Measurements from ENCODE around the gene CDK13.

CDK13 gene

GRCh38 chr7:39926111-39926510 is 23.9 kb upstream of the CDK13 start:
- TF ChIP-seq CTCF (IDR thresholded peaks at IDR 0.05; ENCODE audit: low read depth, low read length), result no peak
- H3K4me3 ChIP-seq (replicated peaks in 1 of 2; ENCODE audit: low read depth in 2 of 2, low read length in 2 of 2), result no peak overlapping the region
- DNase-seq (ENCODE audit: low read depth in 2 of 2), result no peak

GRCh38 chr7:39927018-39927417 is 23.0 kb upstream of the CDK13 start:
- H3K4me3 ChIP-seq (replicated peaks in 1 of 2; ENCODE audit: low read depth in 2 of 2, low read length in 2 of 2), result no peak overlapping the region
- DNase-seq (ENCODE audit: low read depth in 2 of 2), result no peak
- no peak for TF ChIP-seq CTCF (IDR thresholded peaks at IDR 0.05; ENCODE audit: low read depth, low read length)

GRCh38 chr7:39934132-39934531 is 15.9 kb upstream of the CDK13 start:
- TF ChIP-seq CTCF (IDR thresholded peaks at IDR 0.05; ENCODE audit: low read depth, low read length), result no peak
- H3K4me3 ChIP-seq (replicated peaks in 1 of 2; ENCODE audit: low read depth in 2 of 2, low read length in 2 of 2), result no peak overlapping the region

GRCh38 chr7:39936761-39937160 is 13.3 kb upstream of the CDK13 start:
- DNase-seq (ENCODE audit: low read depth in 2 of 2), result no peak
- TF ChIP-seq CTCF (IDR thresholded peaks at IDR 0.05; ENCODE audit: low read depth, low read length), result no peak
- H3K4me3 ChIP-seq (replicated peaks in 1 of 2; ENCODE audit: low read depth in 2 of 2, low read length in 2 of 2), result no peak overlapping the region

More at GRCh38 chr7:39934132-39934531, 15.9 kb upstream of the CDK13 start:
- no peak for DNase-seq (ENCODE audit: low read depth in 2 of 2)

- H3K4me3 ChIP-seq (replicated peaks in 1 of 2; ENCODE audit: low read depth in 2 of 2, low read length in 2 of 2), result no peak overlapping the region
- no peak for TF ChIP-seq CTCF (IDR thresholded peaks at IDR 0.05; ENCODE audit: low read depth, low read length)
- DNase-seq (ENCODE audit: low read depth in 2 of 2), result no peak
Measured at GRCh38 chr7:39937366-39938153, 12.5 kb upstream of the CDK13 start.

GRCh38 chr7:39942883-39943282 is 7.2 kb upstream of the CDK13 start:
- no peak for DNase-seq (ENCODE audit: low read depth in 2 of 2)
- TF ChIP-seq CTCF (IDR thresholded peaks at IDR 0.05; ENCODE audit: low read depth, low read length), result no peak

GRCh38 chr7:39946693-39947092 is 3.4 kb upstream of the CDK13 start:
- no peak overlapping the region for H3K4me3 ChIP-seq (replicated peaks in 1 of 2; ENCODE audit: low read depth in 2 of 2, low read length in 2 of 2)
- no peak for TF ChIP-seq CTCF (IDR thresholded peaks at IDR 0.05; ENCODE audit: low read depth, low read length)
- DNase-seq (ENCODE audit: low read depth in 2 of 2), result no peak

More at GRCh38 chr7:39942883-39943282, 7.2 kb upstream of the CDK13 start:
- no peak overlapping the region for H3K4me3 ChIP-seq (replicated peaks in 1 of 2; ENCODE audit: low read depth in 2 of 2, low read length in 2 of 2)

Measured in cardiac fibroblast (primary cell).